H1 (cell line): ENCODE data around the gene BCL11A. TPM values are rescaled to one million over a fixed set of nuclear protein-coding genes. Genes with fewer than 3 reads are reported as not detected.

Source experiments
- CTCF ChIP-seq, 3 experiments: IDR thresholded peaks; 1 replicate in 2 of 3; 2 replicates in 1 of 3; pipeline versions ENCODE4 v1.5.1 to v1.6.1; 2011; ENCODE audit warnings: low read length in 3 of 3, mild to moderate bottlenecking in 3 of 3, inconsistent platforms in 2 of 3, low read depth in 1 of 3, moderate library complexity in 1 of 3; ENCODE audit not compliant: insufficient read depth in 1 of 3; ENCODE audit errors: control extremely low read depth in 1 of 3
- HDAC2 ChIP-seq, 2 experiments: fragments of 300-600 bp in 1 of 2; sonication (generic) in 1 of 2; IDR thresholded peaks; 2 replicates each; pipeline ENCODE4 v1.6.1; 2011 to 2012; ENCODE audit warnings: low read depth in 2 of 2, low read length in 2 of 2, mild to moderate bottlenecking in 2 of 2, moderate library complexity in 2 of 2, borderline replicate concordance in 1 of 2, inconsistent platforms in 1 of 2
- JUND ChIP-seq: IDR thresholded peaks from 2 replicates; pipeline ENCODE4 v1.6.1; 2011; ENCODE audit warnings: mild to moderate bottlenecking, improper control_type of control experiment, low read length
- MAX ChIP-seq: IDR thresholded peaks from 2 replicates; pipeline ENCODE4 v1.6.1; 2012; ENCODE audit warnings: inconsistent platforms
- TAF7 ChIP-seq: optimal IDR thresholded peaks from 2 replicates; pipeline ENCODE3; 2011; ENCODE audit warnings: low read depth, mild to moderate bottlenecking, inconsistent platforms, low read length, moderate library complexity, borderline replicate concordance
- polyA plus RNA-seq, 7 experiments: library from polyadenylated mRNA; depleted of rRNA in 3 of 7; stranded (reverse) in 5 of 7; unstranded in 2 of 7; fragments of >200 nt in 5 of 7; fragments of 200-250 nt in 2 of 7; gene quantifications; 1 replicate in 5 of 7; 2 replicates in 1 of 7; 4 replicates in 1 of 7; pipeline versions ENCODE4 v1.2.1 to v1.2.3, GENCODE V29; 2011 to 2013; ENCODE audit warnings: missing spikeins in 2 of 7, mixed read lengths in 2 of 7
- total RNA-seq: library from RNA; stranded (reverse); fragmentation: NEBNext Ultra II Directional; extraction: Animal tissue kit (Norgen Biotek cat#: 25700); gene quantifications from 2 replicates; pipeline ENCODE4 v1.2.1, GENCODE V29; 2021

BCL11A gene
- total and polyA plus RNA-seq, 2 of the 8 experiments (the other 6 are each of a cell fraction or from before 2014, with no cell fraction given): 11.9 to 59.3 TPM

- TF ChIP-seq HDAC2 (IDR thresholded peaks at IDR 0.05; ENCODE audit: borderline replicate concordance in 1 of 2, low read depth in 2 of 2, low read length in 2 of 2) (no peak), TAF7 (no peak), CTCF (IDR thresholded peaks at IDR 0.05; ENCODE audit: control extremely low read depth in 1 of 3, insufficient read depth in 1 of 3, low read depth in 1 of 3, low read length in 3 of 3) (no peak), JUND (no peak), MAX (no peak)
- TF ChIP-seq, all 59 proteins: peak for 0
Measured at GRCh38 chr2:60445684-60446179, 107.7 kb downstream of the BCL11A start (continued).
